SK-N-MC (cell line): ENCODE results near the gene EPHA3.

Experiments used
- DNase-seq: peaks from one replicate; pipeline ENCODE4 v3.0.0-alpha.2; 2011; ENCODE audit warnings: low read depth, low spot score
- H3K27ac ChIP-seq: fragments of 200-600 bp; sonication (generic); 2 replicates; pipeline ENCODE4 v1.5.1; 2016; ENCODE audit warnings: mixed run types
- H3K36me3 ChIP-seq: fragments of 200-600 bp; sonication (generic); 2 replicates; pipeline ENCODE4 v1.6.1; 2017; ENCODE audit warnings: antibody characterized with exemption, low read length, mixed read lengths; ENCODE audit not compliant: insufficient read depth
- H3K4me3 ChIP-seq: fragments of 200-600 bp; sonication (generic); 2 replicates; pipeline ENCODE4 v1.5.1; 2016
- H3K9ac ChIP-seq: fragments of 200-600 bp; sonication (generic); 2 replicates; pipeline ENCODE4 v1.8.0; 2017; ENCODE audit warnings: mixed run types, mixed read lengths; ENCODE audit not compliant: insufficient read length
- H3K9me3 ChIP-seq: fragments of 200-600 bp; sonication (generic); 2 replicates; pipeline ENCODE4 v1.6.1; 2017; ENCODE audit warnings: low read depth, mild to moderate bottlenecking, antibody characterized with exemption, low read length, moderate library complexity, mixed read lengths
- EZH2 ChIP-seq: fragments of 200-600 bp; sonication (generic); IDR thresholded peaks from one replicate; pipeline ENCODE4 v1.6.1; 2017; ENCODE audit warnings: antibody characterized with exemption
- FOXP2 ChIP-seq: optimal IDR thresholded peaks from 2 replicates; pipeline ENCODE3; 2011; ENCODE audit warnings: mild to moderate bottlenecking, moderate library complexity; ENCODE audit not compliant: insufficient read depth; ENCODE audit errors: extremely low read length, control extremely low read depth
- POLR2AphosphoS5 ChIP-seq: IDR thresholded peaks from 2 replicates; pipeline ENCODE4 v1.6.1; 2012; ENCODE audit warnings: mild to moderate bottlenecking, low read depth, low read length, borderline replicate concordance

EPHA3 gene

GRCh38 chr3:89380016-89380415 is 272.6 kb downstream of the EPHA3 start:
- TF ChIP-seq POLR2AphosphoS5 (no peak), EZH2 (no peak), FOXP2 (no peak)
- Histone ChIP-seq H3K9ac (no peak overlapping the region), H3K4me3 (no peak overlapping the region), H3K36me3 (peaks cover 5% of the 10 kb centered on the region), H3K27ac (no peak overlapping the region), H3K9me3 (0 out of 2 replicates have a peak, but pooled peaks cover 9% of the 10 kb centered on the region)
- no peak for DNase-seq

- Histone ChIP-seq H3K36me3 (no peaks in the 10 kb centered on the region), H3K9ac (no peak overlapping the region), H3K27ac (no peak overlapping the region), H3K9me3 (no peaks in the 10 kb centered on the region), H3K4me3 (no peak overlapping the region)
- TF ChIP-seq POLR2AphosphoS5 (no peak), FOXP2 (no peak), EZH2 (no peak)
- no peak for DNase-seq
Observed at GRCh38 chr3:89392991-89393390, 285.6 kb downstream of the EPHA3 start.

GRCh38 chr3:89395456-89395855 is 288.0 kb downstream of the EPHA3 start:
- Histone ChIP-seq H3K9ac (no peak overlapping the region), H3K27ac (no peak overlapping the region), H3K4me3 (no peak overlapping the region), H3K36me3 (0 out of 2 replicates have a peak, but pooled peaks cover 4% of the 10 kb centered on the region), H3K9me3 (no peaks in the 10 kb centered on the region)
- DNase-seq, result no peak
- TF ChIP-seq EZH2, result no peak
- TF ChIP-seq POLR2AphosphoS5, result no peak
- no peak for TF ChIP-seq FOXP2

GRCh38 chr3:89395996-89396395 is 288.6 kb downstream of the EPHA3 start:
- Histone ChIP-seq H3K27ac (no peak overlapping the region), H3K36me3 (0 out of 2 replicates have a peak, but pooled peaks cover 4% of the 10 kb centered on the region)
- TF ChIP-seq EZH2, result no peak
- no peak for TF ChIP-seq POLR2AphosphoS5
- no peak for TF ChIP-seq FOXP2

GRCh38 chr3:89402051-89402450 is 294.6 kb downstream of the EPHA3 start:
- Histone ChIP-seq H3K9me3 (no peaks in the 10 kb centered on the region), H3K27ac (no peak overlapping the region), H3K36me3 (0 out of 2 replicates have a peak, but pooled peaks cover 4% of the 10 kb centered on the region), H3K4me3 (no peak overlapping the region), H3K9ac (no peak overlapping the region)
- DNase-seq, result no peak
- TF ChIP-seq EZH2 (no peak), FOXP2 (no peak), POLR2AphosphoS5 (no peak)

More at GRCh38 chr3:89395996-89396395, 288.6 kb downstream of the EPHA3 start:
- H3K4me3 ChIP-seq, result no peak overlapping the region
- no peaks in the 10 kb centered on the region for H3K9me3 ChIP-seq
- DNase-seq, result no peak
- H3K9ac ChIP-seq, result no peak overlapping the region

GRCh38 chr3:89405176-89405575 is 297.8 kb downstream of the EPHA3 start:
- Histone ChIP-seq H3K9me3 (no peaks in the 10 kb centered on the region), H3K36me3 (peaks cover 12% of the 10 kb centered on the region; the same call in 1 of the 2 replicates), H3K9ac (no peak overlapping the region), H3K27ac (no peak overlapping the region), H3K4me3 (no peak overlapping the region)
- no peak for DNase-seq
- TF ChIP-seq POLR2AphosphoS5 (no peak), EZH2 (no peak), FOXP2 (no peak)

GRCh38 chr3:89405593-89405992 is 298.2 kb downstream of the EPHA3 start:
- Histone ChIP-seq H3K27ac (no peak overlapping the region), H3K36me3 (peaks cover 12% of the 10 kb centered on the region; the same call in 1 of the 2 replicates), H3K4me3 (no peak overlapping the region), H3K9ac (no peak overlapping the region), H3K9me3 (no peaks in the 10 kb centered on the region)
- no peak for DNase-seq
- TF ChIP-seq POLR2AphosphoS5, result no peak
- no peak for TF ChIP-seq FOXP2
- TF ChIP-seq EZH2, result no peak

- no peaks in the 10 kb centered on the region for H3K9me3 ChIP-seq
- peaks cover 23% of the 10 kb centered on the region for H3K36me3 ChIP-seq
- H3K9ac ChIP-seq, result no peak overlapping the region
- H3K27ac ChIP-seq, result no peak overlapping the region
- no peak for DNase-seq
- H3K4me3 ChIP-seq, result no peak overlapping the region
- TF ChIP-seq POLR2AphosphoS5 (no peak), FOXP2 (no peak), EZH2 (no peak)
Observed at GRCh38 chr3:89411201-89411600, 303.8 kb downstream of the EPHA3 start.

- Histone ChIP-seq H3K27ac (no peak overlapping the region), H3K36me3 (peaks cover 18% of the 10 kb centered on the region), H3K9me3 (no peaks in the 10 kb centered on the region), H3K9ac (no peak overlapping the region), H3K4me3 (no peak overlapping the region)
- TF ChIP-seq FOXP2, result no peak
- TF ChIP-seq EZH2, result no peak
- TF ChIP-seq POLR2AphosphoS5, result no peak
- DNase-seq, result no peak
Observed at GRCh38 chr3:89414270-89414669, 306.8 kb downstream of the EPHA3 start.
